HL-60 (cell line): ENCODE results near the gene ATG101.

Source experiments
- GABPA ChIP-seq: IDR thresholded peaks from 2 replicates; pipeline ENCODE4 v1.6.1; 2012; ENCODE audit warnings: low read depth
- POLR2AphosphoS5 ChIP-seq: IDR thresholded peaks from 2 replicates; pipeline ENCODE4 v1.6.1; 2012; ENCODE audit warnings: low read depth
- TF ChIP-seq, protein P1 (sequence below): IDR thresholded peaks from 2 replicates; pipeline ENCODE4 v1.6.1; 2012; ENCODE audit warnings: low read depth; ENCODE audit not compliant: insufficient replicate concordance
- TF ChIP-seq, protein P2 (sequence below): IDR thresholded peaks from one replicate; pipeline ENCODE4 v1.5.1; 2011; ENCODE audit warnings: low read length, control low read depth, inconsistent platforms; ENCODE audit not compliant: insufficient read depth

DNA sequence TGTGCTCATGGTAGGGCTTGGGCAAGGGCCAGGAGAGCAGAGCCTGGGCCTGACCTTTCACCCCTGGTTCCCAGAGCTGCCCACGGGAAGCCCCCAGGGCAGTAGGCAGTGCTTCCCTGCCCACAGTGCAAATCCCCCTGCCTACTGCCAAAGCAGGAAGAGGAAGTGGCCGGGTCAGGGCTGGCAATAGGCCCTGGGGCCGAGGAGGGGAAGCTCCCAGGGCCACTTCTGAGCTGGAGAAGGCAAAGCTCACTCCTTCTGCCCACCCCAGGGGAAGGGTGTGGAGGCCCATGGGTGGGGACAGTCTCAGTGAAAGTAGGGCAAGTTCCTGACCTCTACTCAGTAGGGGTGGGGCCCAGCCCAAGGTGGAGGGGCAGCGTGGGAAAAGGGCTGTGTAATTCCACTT, 24.0 kb upstream of the ATG101 start:
- TF ChIP-seq, protein P1, sequence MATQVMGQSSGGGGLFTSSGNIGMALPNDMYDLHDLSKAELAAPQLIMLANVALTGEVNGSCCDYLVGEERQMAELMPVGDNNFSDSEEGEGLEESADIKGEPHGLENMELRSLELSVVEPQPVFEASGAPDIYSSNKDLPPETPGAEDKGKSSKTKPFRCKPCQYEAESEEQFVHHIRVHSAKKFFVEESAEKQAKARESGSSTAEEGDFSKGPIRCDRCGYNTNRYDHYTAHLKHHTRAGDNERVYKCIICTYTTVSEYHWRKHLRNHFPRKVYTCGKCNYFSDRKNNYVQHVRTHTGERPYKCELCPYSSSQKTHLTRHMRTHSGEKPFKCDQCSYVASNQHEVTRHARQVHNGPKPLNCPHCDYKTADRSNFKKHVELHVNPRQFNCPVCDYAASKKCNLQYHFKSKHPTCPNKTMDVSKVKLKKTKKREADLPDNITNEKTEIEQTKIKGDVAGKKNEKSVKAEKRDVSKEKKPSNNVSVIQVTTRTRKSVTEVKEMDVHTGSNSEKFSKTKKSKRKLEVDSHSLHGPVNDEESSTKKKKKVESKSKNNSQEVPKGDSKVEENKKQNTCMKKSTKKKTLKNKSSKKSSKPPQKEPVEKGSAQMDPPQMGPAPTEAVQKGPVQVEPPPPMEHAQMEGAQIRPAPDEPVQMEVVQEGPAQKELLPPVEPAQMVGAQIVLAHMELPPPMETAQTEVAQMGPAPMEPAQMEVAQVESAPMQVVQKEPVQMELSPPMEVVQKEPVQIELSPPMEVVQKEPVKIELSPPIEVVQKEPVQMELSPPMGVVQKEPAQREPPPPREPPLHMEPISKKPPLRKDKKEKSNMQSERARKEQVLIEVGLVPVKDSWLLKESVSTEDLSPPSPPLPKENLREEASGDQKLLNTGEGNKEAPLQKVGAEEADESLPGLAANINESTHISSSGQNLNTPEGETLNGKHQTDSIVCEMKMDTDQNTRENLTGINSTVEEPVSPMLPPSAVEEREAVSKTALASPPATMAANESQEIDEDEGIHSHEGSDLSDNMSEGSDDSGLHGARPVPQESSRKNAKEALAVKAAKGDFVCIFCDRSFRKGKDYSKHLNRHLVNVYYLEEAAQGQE: no peak
- TF ChIP-seq GABPA: no peak
- TF ChIP-seq POLR2AphosphoS5: no peak
- TF ChIP-seq, protein P2, sequence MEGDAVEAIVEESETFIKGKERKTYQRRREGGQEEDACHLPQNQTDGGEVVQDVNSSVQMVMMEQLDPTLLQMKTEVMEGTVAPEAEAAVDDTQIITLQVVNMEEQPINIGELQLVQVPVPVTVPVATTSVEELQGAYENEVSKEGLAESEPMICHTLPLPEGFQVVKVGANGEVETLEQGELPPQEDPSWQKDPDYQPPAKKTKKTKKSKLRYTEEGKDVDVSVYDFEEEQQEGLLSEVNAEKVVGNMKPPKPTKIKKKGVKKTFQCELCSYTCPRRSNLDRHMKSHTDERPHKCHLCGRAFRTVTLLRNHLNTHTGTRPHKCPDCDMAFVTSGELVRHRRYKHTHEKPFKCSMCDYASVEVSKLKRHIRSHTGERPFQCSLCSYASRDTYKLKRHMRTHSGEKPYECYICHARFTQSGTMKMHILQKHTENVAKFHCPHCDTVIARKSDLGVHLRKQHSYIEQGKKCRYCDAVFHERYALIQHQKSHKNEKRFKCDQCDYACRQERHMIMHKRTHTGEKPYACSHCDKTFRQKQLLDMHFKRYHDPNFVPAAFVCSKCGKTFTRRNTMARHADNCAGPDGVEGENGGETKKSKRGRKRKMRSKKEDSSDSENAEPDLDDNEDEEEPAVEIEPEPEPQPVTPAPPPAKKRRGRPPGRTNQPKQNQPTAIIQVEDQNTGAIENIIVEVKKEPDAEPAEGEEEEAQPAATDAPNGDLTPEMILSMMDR: no peak
